GM18907 (cell line): Measurements from ENCODE around the gene CRCP.

Source experiments
- ATAC-seq: cut with Tn5 transposase; IDR thresholded peaks from one replicate; pipeline ENCODE4 v1.9.1; 2021; ENCODE audit warnings: mild to moderate bottlenecking, moderate library complexity; ENCODE audit not compliant: unreplicated experiment

CRCP gene

GRCh38 chr7:66186991-66187390 lies 72.3 kb downstream of the CRCP start:
- no peak for ATAC-seq

- ATAC-seq: no peak
Measured at GRCh38 chr7:66187905-66188304, 73.3 kb downstream of the CRCP start.

GRCh38 chr7:66188645-66189044 lies 74.0 kb downstream of the CRCP start:
- ATAC-seq: no peak

GRCh38 chr7:66189695-66190503 lies 75.3 kb downstream of the CRCP start:
- ATAC-seq: no peak

- ATAC-seq: no peak
Measured at GRCh38 chr7:66190504-66190857, 75.8 kb downstream of the CRCP start.

GRCh38 chr7:66193146-66193725 lies 78.6 kb downstream of the CRCP start:
- ATAC-seq: no peak

GRCh38 chr7:66198469-66198868 lies 83.8 kb downstream of the CRCP start:
- no peak for ATAC-seq

- ATAC-seq: no peak
Measured at GRCh38 chr7:66198956-66199355, 84.3 kb downstream of the CRCP start.

GRCh38 chr7:66202441-66202840 lies 87.8 kb downstream of the CRCP start:
- ATAC-seq: no peak
